ENCODE results near the gene ALK. TPM values are rescaled to one million over a fixed set of nuclear protein-coding genes. Genes with fewer than 3 reads are reported as not detected.

Gene ALK
- total RNA-seq, 4 donors from 2014 or later, result 0.66 TPM; not detected in 3

DNA sequence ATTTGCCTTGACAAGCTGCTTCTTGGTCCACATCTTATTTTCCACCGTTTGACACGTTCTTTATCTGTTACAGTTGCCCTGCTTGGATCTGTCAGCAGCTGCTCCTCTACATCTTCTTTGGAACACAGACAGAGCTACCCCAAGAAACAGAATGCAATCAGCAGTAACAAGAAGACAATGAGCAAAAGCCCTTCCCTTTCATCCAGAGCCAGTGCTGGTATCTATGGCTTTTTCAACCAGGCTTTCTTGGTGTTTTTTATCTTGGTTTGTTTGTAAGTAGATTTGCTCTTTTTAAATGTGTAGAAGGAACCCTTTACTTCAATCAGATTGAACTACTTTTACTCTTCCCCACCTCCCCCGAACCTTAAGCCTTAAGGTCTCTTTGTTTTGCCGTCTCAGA is 764.3 kb downstream of the ALK start:
- TF ChIP-seq POLR2A (IDR thresholded peaks at IDR 0.05), result no peak
- TF ChIP-seq, protein P1, sequence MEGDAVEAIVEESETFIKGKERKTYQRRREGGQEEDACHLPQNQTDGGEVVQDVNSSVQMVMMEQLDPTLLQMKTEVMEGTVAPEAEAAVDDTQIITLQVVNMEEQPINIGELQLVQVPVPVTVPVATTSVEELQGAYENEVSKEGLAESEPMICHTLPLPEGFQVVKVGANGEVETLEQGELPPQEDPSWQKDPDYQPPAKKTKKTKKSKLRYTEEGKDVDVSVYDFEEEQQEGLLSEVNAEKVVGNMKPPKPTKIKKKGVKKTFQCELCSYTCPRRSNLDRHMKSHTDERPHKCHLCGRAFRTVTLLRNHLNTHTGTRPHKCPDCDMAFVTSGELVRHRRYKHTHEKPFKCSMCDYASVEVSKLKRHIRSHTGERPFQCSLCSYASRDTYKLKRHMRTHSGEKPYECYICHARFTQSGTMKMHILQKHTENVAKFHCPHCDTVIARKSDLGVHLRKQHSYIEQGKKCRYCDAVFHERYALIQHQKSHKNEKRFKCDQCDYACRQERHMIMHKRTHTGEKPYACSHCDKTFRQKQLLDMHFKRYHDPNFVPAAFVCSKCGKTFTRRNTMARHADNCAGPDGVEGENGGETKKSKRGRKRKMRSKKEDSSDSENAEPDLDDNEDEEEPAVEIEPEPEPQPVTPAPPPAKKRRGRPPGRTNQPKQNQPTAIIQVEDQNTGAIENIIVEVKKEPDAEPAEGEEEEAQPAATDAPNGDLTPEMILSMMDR (IDR thresholded peaks at IDR 0.05), result no peak
- 76 to 82% methylated on average over 4 of the region's 4 CpGs for WGBS, 2 donors
- DNase-seq (ENCODE audit: low spot score in 2 of 2), result no peak
- intact Hi-C loops (cut with DNase I; ENCODE audit: low total_unique reads), result no loop called here
- H3K4me3 ChIP-seq (ENCODE audit: low read depth, poor library complexity, severe bottlenecking), result no peak overlapping the region

DNA sequence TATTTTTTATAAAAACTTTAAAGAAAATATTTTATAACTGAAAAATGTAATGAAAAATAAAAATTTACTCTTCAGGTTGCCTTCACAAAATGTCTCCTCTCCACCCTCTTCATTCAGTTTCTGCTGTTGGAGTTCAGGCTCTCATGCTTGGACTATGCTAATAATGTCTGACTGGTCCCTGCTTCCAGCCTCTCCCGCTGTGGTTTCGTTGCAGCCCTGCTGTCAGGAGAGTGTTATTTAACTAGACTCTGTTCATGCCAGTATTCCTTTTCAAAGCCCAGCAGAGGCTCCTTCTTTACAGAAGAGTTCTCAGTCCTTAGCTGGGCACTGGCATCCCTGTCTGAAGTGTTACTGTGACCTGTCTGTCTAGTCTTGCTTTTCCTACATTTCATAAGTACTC is 765.8 kb downstream of the ALK start:
- intact Hi-C loops (cut with DNase I; ENCODE audit: low total_unique reads), result no loop called here
- WGBS, 2 donors, result 75 to 77% methylated on average over 2 of the region's 2 CpGs
- no peak overlapping the region for H3K4me3 ChIP-seq (ENCODE audit: low read depth, poor library complexity, severe bottlenecking)
- no peak for DNase-seq (ENCODE audit: low spot score in 2 of 2)
- TF ChIP-seq, protein P1 (IDR thresholded peaks at IDR 0.05), result no peak
- TF ChIP-seq POLR2A (IDR thresholded peaks at IDR 0.05), result no peak

DNA sequence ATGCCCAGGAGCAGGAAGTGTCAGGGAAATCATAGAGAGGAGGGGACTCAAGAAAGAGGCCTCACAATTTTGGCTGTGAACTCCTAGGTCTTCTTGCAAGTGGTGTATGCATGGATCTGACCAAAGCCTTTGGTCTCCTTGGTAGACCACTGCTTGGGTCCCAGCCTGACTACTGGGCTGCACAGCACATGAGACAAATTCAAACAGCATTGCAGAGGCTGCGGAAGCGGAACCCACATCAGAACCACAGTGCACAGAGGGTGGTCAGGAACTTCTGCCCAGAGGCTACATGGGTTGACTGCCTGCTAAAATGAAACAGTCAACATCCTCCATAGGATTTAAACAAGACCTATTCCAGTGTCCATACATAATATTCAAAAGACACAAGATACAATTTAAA is 766.8 kb downstream of the ALK start:
- no peak overlapping the region for H3K4me3 ChIP-seq (ENCODE audit: low read depth, poor library complexity, severe bottlenecking)
- 100% methylated on average over 2 of the region's 2 CpGs for WGBS, 2 donors
- no peak for TF ChIP-seq POLR2A (IDR thresholded peaks at IDR 0.05)
- TF ChIP-seq, protein P1 (IDR thresholded peaks at IDR 0.05), result no peak
- DNase-seq (ENCODE audit: low spot score in 2 of 2), result no peak
- intact Hi-C loops (cut with DNase I; ENCODE audit: low total_unique reads), result no loop called here

DNA sequence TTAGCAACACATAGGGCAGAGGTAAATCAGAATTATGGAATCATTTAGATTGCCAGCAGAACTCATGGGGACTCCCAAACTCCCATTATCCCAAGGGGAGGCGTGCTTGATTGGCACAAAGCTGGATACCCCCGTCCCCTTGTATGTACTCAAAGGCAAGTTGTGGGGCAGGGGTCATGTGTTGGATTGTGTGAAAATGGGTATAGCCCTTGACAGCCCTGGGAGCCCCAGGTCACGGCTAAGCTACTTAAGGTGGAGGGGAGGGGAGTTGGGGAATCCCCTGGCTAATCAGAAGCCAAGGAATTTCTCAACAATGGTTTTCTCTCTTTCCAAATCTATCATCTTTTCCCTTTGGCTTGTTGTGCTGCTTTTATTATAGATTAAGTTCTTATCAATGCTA is 773.4 kb downstream of the ALK start:
- TF ChIP-seq POLR2A (IDR thresholded peaks at IDR 0.05), result no peak
- TF ChIP-seq, protein P1 (IDR thresholded peaks at IDR 0.05), result no peak
- no peak overlapping the region for H3K4me3 ChIP-seq (ENCODE audit: low read depth, poor library complexity, severe bottlenecking)
- WGBS, 2 donors, result 65 to 74% methylated on average over 3 of the region's 3 CpGs
- intact Hi-C loops (cut with DNase I; ENCODE audit: low total_unique reads), result no loop called here
- no peak for DNase-seq (ENCODE audit: low spot score in 2 of 2)

DNA sequence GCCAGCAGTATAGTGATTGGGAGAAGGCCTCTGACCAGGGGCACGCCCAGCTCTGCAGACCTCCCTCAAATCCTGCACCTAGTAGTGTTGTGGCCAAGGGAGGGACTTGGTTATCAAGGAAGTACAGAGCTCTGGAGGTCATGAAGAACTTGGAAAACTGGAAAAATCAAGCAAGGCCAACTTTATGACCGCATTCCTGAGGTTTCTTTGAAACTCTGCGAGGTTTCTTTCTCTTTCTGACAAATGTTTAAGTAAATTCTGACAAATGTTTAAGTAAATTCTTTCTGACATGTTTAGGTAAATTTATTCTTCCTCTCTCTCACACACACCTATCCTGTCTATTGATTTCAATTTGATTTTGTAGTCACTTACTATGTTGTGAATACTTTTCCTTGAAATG is 775.2 kb downstream of the ALK start:
- no peak overlapping the region for H3K4me3 ChIP-seq (ENCODE audit: low read depth, poor library complexity, severe bottlenecking)
- no peak for DNase-seq (ENCODE audit: low spot score in 2 of 2)
- TF ChIP-seq POLR2A (IDR thresholded peaks at IDR 0.05), result no peak
- TF ChIP-seq, protein P1 (IDR thresholded peaks at IDR 0.05), result no peak
- intact Hi-C loops (cut with DNase I; ENCODE audit: low total_unique reads), result no loop called here
- WGBS, 2 donors, result 90 to 93% methylated on average over 3 of the region's 3 CpGs

DNA sequence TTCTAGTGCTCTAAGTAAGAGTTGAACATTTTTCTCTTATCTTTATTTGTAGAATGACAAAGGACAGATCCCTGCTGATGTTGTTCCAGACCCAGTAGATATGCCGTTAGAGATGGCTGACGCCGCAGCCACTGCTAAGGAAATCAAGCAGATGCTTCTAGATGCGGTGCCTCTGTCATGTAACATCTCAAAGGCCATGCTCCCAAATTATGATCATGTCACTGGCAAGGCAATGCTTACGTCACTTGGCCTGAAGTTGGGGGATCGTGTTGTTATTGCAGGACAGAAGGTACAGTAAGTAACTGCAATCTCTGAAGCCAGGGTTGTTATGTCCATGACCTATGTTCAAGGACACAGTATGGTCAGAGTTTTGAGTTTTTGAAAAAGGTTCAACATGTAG is 777.7 kb downstream of the ALK start:
- H3K4me3 ChIP-seq (ENCODE audit: low read depth, poor library complexity, severe bottlenecking), result no peak overlapping the region
- intact Hi-C loops (cut with DNase I; ENCODE audit: low total_unique reads), result no loop called here
- 96 to 99% methylated on average over 6 of the region's 6 CpGs for WGBS, 2 donors

More for the DNA sequence above, 777.7 kb downstream of the ALK start:
- TF ChIP-seq, protein P1 (IDR thresholded peaks at IDR 0.05), result no peak
- no peak for TF ChIP-seq POLR2A (IDR thresholded peaks at IDR 0.05)
- DNase-seq (ENCODE audit: low spot score in 2 of 2), result no peak
